Measurements from ENCODE around the gene SPEM1.

Gene SPEM1

GRCh38 chr17:7448461-7448860, 28.3 kb downstream of the SPEM1 start:
- Histone ChIP-seq H3K4me1 (ENCODE audit: control insufficient read depth, low read length) (peaks cover 14% of the 10 kb centered on the region), H3F3A (ENCODE audit: control insufficient read depth, insufficient read depth) (no peaks in the 10 kb centered on the region), H3K27ac (ENCODE audit: low read depth, low read length) (no peak overlapping the region), H3K36me3 (ENCODE audit: control insufficient read depth, low read length) (no peaks in the 10 kb centered on the region), H3K9me3 (ENCODE audit: control insufficient read depth, insufficient read depth, low read length) (no peaks in the 10 kb centered on the region), H3K27me3 (ENCODE audit: control insufficient read depth, low read length) (peaks cover 31% of the 10 kb centered on the region), H4K20me1 (ENCODE audit: control insufficient read depth, insufficient read depth, low read depth, low read length) (no peaks in the 10 kb centered on the region; the same call in 1 of the 2 replicates), H3K9me2 (replicated peaks; ENCODE audit: control insufficient read depth, low read length) (no peaks in the 10 kb centered on the region), H3K79me2 (ENCODE audit: control insufficient read depth, low read length) (no peaks in the 10 kb centered on the region), H3K4me3 (ENCODE audit: low read length) (no peak overlapping the region), H3K4me2 (ENCODE audit: low read length) (no peak overlapping the region)
- TF ChIP-seq EZH2phosphoT487 (IDR thresholded peaks at IDR 0.05; ENCODE audit: borderline replicate concordance, low read length) (no peak), CTCF (IDR thresholded peaks at IDR 0.05; ENCODE audit: low read depth, low read length, poor library complexity, severe bottlenecking) (no peak)

DNA sequence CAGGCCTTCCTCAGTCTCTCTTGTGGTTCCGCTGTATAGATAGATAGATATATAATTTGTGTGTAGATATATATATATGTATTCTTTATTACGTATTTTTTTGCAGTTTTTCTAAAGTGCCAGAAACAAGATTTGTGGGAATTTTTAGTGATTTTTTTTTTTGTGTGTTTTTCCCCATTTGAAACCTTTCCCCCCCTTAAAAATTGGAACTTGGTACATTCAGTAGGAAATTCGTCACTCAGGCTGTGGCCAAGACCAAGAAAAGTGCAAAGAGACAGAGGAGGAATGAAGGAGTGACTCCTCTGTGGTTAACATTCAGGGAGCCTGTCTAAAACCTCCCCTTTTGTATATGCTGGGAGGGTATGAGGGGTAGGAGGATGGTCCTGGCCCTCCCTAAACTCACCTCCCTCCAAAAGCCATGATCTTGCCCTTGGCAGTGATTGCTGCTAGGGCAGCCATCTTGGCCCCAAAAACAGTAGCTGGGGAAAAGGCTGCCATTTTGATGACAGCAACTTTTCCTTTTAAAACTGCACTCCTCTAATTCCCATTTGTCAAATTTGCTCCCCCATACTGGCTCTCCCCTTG, 39.9 kb downstream of the SPEM1 start:
- no peak overlapping the region for H3K4me2 ChIP-seq (ENCODE audit: low read length)
- H3K36me3 ChIP-seq (ENCODE audit: control insufficient read depth, low read length) = no peaks in the 10 kb centered on the region
- H3K79me2 ChIP-seq (ENCODE audit: control insufficient read depth, low read length) = peaks cover 5% of the 10 kb centered on the region; the same call in 1 of the 2 replicates
- no peak overlapping the region for H3K27ac ChIP-seq (ENCODE audit: low read depth, low read length)
- no peak overlapping the region for H3K4me3 ChIP-seq (ENCODE audit: low read length)
- H3K27me3 ChIP-seq (ENCODE audit: control insufficient read depth, low read length) = no peaks in the 10 kb centered on the region
- no peaks in the 10 kb centered on the region for H4K20me1 ChIP-seq (ENCODE audit: control insufficient read depth, insufficient read depth, low read depth, low read length)
- H3F3A ChIP-seq (ENCODE audit: control insufficient read depth, insufficient read depth) = 0 out of 2 replicates have a peak, but pooled peaks cover 5% of the 10 kb centered on the region
- TF ChIP-seq CTCF (IDR thresholded peaks at IDR 0.05; ENCODE audit: low read depth, low read length, poor library complexity, severe bottlenecking) = no peak
- TF ChIP-seq EZH2phosphoT487 (IDR thresholded peaks at IDR 0.05; ENCODE audit: borderline replicate concordance, low read length) = no peak
- no peaks in the 10 kb centered on the region for H3K9me2 ChIP-seq (replicated peaks; ENCODE audit: control insufficient read depth, low read length)
- no peaks in the 10 kb centered on the region for H3K9me3 ChIP-seq (ENCODE audit: control insufficient read depth, insufficient read depth, low read length)
- H3K4me1 ChIP-seq (ENCODE audit: control insufficient read depth, low read length) = peaks cover 10% of the 10 kb centered on the region

- H3F3A ChIP-seq (ENCODE audit: control insufficient read depth, insufficient read depth) = 0 out of 2 replicates have a peak, but pooled peaks cover 5% of the 10 kb centered on the region
- H4K20me1 ChIP-seq (ENCODE audit: control insufficient read depth, insufficient read depth, low read depth, low read length) = no peaks in the 10 kb centered on the region
- TF ChIP-seq CTCF (IDR thresholded peaks at IDR 0.05; ENCODE audit: low read depth, low read length, poor library complexity, severe bottlenecking) = no peak
- H3K4me1 ChIP-seq (ENCODE audit: control insufficient read depth, low read length) = peaks cover 8% of the 10 kb centered on the region
- no peaks in the 10 kb centered on the region for H3K27me3 ChIP-seq (ENCODE audit: control insufficient read depth, low read length)
- H3K4me2 ChIP-seq (ENCODE audit: low read length) = no peak overlapping the region
- H3K36me3 ChIP-seq (ENCODE audit: control insufficient read depth, low read length) = no peaks in the 10 kb centered on the region
- no peak overlapping the region for H3K4me3 ChIP-seq (ENCODE audit: low read length)
- H3K9me3 ChIP-seq (ENCODE audit: control insufficient read depth, insufficient read depth, low read length) = no peaks in the 10 kb centered on the region
- no peaks in the 10 kb centered on the region for H3K9me2 ChIP-seq (replicated peaks; ENCODE audit: control insufficient read depth, low read length)
- no peak overlapping the region for H3K27ac ChIP-seq (ENCODE audit: low read depth, low read length)
- peaks cover 5% of the 10 kb centered on the region; the same call in 1 of the 2 replicates for H3K79me2 ChIP-seq (ENCODE audit: control insufficient read depth, low read length)
These were observed 40.9 kb downstream of the SPEM1 start for GRCh38 chr17:7460850-7461660.

All from DOHH2 (cell line).